HCT116 (cell line): ENCODE measurements around the gene IQCF6.

ENCODE experiments used
- CBX3 ChIP-seq: IDR thresholded peaks from 2 replicates; pipeline ENCODE4 v1.6.1; 2012; ENCODE audit warnings: low read depth
- EZH2 ChIP-seq: fragments of 200-600 bp; sonication (generic); IDR thresholded peaks from 2 replicates; pipeline ENCODE4 v1.6.1; 2017; ENCODE audit warnings: antibody characterized with exemption, mixed run types
- POLR2A ChIP-seq: IDR thresholded peaks from 2 replicates; pipeline ENCODE4 v1.7.0; 2011; ENCODE audit warnings: borderline replicate concordance; ENCODE audit not compliant: insufficient read depth, insufficient read length; ENCODE audit errors: extremely low read depth
- POLR2AphosphoS5 ChIP-seq: IDR thresholded peaks from 2 replicates; pipeline ENCODE4 v1.6.1; 2011; ENCODE audit warnings: mild to moderate bottlenecking, low read depth, low read length, moderate library complexity
- SIN3A ChIP-seq: IDR thresholded peaks from 2 replicates; pipeline ENCODE4 v1.6.1; 2012; ENCODE audit warnings: low read depth
- ZNF274 ChIP-seq: fragments of 200-500 bp; sonication (Bioruptor generic); IDR thresholded peaks from 2 replicates; pipeline ENCODE4 v1.6.1; 2014; ENCODE audit warnings: mild to moderate bottlenecking, low read depth, low read length, inconsistent platforms
- TF ChIP-seq, protein P1 (sequence below), 3 experiments: fragments of 200-600 bp in 1 of 3; sonication (generic) in 1 of 3; IDR thresholded peaks in 2 of 3; conservative IDR thresholded peaks in 1 of 3; 2 replicates each; pipeline ENCODE4 v1.5.1; 2012 to 2017; ENCODE audit warnings: low read depth in 2 of 3, low read length in 2 of 3, antibody characterized with exemption in 1 of 3, borderline replicate concordance in 1 of 3, control low read depth in 1 of 3, mild to moderate bottlenecking in 1 of 3, mixed read lengths in 1 of 3, mixed run types in 1 of 3, moderate library complexity in 1 of 3; ENCODE audit not compliant: insufficient read depth in 1 of 3
- TF ChIP-seq, protein P2 (sequence below): IDR thresholded peaks from 2 replicates; pipeline ENCODE4 v1.6.1; 2012
- TF ChIP-seq, protein P3 (sequence below): IDR thresholded peaks from 2 replicates; pipeline ENCODE4 v1.6.1; 2012
- TF ChIP-seq, protein P4 (sequence below): IDR thresholded peaks from 2 replicates; pipeline ENCODE4 v1.6.1; 2012; ENCODE audit warnings: low read depth

DNA sequence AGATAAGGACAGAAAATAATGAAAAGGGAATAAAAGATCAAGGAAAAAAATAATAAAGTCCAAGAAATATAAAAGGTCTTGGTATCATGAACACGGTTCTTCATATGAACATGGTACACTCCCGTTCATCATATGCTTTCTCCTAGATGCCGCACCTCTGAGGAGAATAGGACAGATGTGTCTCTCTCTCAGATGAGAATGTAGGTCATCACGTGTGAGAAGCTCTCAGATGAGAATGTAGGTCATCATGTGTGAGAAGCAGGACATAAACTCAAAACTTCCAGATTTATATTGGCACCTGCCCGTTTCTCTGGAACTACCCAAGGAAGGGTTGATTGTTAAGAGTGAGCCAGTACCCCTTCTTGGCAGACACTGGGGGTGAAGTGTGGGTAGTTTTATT lies 29.9 kb upstream of the IQCF6 start:
- no peak for TF ChIP-seq ZNF274
- TF ChIP-seq, protein P1, sequence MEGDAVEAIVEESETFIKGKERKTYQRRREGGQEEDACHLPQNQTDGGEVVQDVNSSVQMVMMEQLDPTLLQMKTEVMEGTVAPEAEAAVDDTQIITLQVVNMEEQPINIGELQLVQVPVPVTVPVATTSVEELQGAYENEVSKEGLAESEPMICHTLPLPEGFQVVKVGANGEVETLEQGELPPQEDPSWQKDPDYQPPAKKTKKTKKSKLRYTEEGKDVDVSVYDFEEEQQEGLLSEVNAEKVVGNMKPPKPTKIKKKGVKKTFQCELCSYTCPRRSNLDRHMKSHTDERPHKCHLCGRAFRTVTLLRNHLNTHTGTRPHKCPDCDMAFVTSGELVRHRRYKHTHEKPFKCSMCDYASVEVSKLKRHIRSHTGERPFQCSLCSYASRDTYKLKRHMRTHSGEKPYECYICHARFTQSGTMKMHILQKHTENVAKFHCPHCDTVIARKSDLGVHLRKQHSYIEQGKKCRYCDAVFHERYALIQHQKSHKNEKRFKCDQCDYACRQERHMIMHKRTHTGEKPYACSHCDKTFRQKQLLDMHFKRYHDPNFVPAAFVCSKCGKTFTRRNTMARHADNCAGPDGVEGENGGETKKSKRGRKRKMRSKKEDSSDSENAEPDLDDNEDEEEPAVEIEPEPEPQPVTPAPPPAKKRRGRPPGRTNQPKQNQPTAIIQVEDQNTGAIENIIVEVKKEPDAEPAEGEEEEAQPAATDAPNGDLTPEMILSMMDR (IDR thresholded peaks at IDR 0.05 in 2 of 3, conservative IDR thresholded peaks at IDR 0.05 in 1 of 3; ENCODE audit: borderline replicate concordance in 1 of 3, insufficient read depth in 1 of 3, low read depth in 2 of 3, low read length in 2 of 3), result no peak
- TF ChIP-seq POLR2A, result no peak
- TF ChIP-seq, protein P2, sequence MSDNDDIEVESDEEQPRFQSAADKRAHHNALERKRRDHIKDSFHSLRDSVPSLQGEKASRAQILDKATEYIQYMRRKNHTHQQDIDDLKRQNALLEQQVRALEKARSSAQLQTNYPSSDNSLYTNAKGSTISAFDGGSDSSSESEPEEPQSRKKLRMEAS, result no peak
- no peak for TF ChIP-seq EZH2
- no peak for TF ChIP-seq POLR2AphosphoS5
- TF ChIP-seq, protein P3, sequence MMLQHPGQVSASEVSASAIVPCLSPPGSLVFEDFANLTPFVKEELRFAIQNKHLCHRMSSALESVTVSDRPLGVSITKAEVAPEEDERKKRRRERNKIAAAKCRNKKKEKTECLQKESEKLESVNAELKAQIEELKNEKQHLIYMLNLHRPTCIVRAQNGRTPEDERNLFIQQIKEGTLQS, result no peak
- TF ChIP-seq, protein P4, sequence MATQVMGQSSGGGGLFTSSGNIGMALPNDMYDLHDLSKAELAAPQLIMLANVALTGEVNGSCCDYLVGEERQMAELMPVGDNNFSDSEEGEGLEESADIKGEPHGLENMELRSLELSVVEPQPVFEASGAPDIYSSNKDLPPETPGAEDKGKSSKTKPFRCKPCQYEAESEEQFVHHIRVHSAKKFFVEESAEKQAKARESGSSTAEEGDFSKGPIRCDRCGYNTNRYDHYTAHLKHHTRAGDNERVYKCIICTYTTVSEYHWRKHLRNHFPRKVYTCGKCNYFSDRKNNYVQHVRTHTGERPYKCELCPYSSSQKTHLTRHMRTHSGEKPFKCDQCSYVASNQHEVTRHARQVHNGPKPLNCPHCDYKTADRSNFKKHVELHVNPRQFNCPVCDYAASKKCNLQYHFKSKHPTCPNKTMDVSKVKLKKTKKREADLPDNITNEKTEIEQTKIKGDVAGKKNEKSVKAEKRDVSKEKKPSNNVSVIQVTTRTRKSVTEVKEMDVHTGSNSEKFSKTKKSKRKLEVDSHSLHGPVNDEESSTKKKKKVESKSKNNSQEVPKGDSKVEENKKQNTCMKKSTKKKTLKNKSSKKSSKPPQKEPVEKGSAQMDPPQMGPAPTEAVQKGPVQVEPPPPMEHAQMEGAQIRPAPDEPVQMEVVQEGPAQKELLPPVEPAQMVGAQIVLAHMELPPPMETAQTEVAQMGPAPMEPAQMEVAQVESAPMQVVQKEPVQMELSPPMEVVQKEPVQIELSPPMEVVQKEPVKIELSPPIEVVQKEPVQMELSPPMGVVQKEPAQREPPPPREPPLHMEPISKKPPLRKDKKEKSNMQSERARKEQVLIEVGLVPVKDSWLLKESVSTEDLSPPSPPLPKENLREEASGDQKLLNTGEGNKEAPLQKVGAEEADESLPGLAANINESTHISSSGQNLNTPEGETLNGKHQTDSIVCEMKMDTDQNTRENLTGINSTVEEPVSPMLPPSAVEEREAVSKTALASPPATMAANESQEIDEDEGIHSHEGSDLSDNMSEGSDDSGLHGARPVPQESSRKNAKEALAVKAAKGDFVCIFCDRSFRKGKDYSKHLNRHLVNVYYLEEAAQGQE, result no peak
- no peak for TF ChIP-seq SIN3A
- TF ChIP-seq CBX3, result no peak
